GM21723 (cell line): ENCODE results near the gene GNAQ.
"Not testable (repeated sequence)": the region's sequence is repeated elsewhere in the genome, so short reads cannot be mapped to it uniquely, and the experiment has no call there.

ENCODE experiments used
- ATAC-seq: cut with Tn5 transposase; IDR thresholded peaks from one replicate; pipeline ENCODE4 v1.9.1; 2021; ENCODE audit warnings: mild to moderate bottlenecking, moderate library complexity; ENCODE audit not compliant: unreplicated experiment

The GNAQ gene

DNA sequence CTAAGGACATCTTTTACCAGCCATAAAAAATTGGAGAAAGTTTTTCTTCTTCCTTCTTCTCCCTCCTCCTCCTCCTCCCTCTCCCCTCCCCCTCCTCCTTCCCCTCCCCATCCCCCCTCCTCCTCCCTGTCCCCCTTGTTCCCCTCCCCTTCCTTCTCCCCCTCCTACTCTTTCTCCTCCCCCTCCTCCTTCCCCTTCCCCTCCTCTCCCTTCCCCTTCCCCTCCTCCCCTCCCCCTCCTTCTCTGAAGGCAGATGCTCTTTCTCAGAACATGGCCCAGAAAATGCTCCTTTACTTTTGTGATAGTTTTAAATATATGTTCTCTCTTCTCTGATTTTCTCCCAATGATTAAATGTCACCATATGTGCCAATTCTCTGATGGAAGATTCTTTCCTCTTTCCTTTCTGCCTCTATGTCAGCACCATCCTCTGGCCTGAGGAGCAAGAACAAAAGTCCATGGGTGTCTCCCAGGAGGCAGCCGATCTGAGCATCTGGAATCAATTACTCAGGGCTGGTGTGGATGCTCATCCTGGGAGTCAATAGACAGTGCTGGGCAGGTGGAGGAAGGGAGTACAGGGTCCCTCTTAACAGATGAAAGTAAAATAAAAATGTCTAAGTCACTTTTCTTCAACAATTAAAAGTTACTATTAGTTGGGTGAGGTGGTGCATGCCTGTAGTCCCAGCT lies 320.5 kb downstream of the GNAQ start:
- ATAC-seq: no peak

DNA sequence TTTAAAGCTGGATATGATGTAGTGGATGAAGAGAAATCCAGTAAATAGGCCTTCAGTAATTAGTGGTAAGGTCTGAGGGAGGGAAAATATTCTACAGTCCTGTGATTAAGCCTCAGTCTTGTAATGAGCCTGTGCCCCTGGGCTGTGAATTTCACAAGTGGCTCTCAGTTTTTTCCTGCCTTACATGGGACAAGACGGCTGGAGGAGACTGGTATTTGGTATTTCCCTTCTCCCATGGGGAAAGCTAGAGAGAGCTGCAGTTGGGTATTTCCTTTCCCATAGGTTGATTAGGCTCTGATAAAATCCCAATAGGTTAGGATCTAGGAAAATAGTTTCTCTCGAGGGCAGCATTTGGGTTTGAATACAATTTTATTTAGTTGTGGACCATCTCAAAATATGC lies 321.3 kb downstream of the GNAQ start:
- no peak for ATAC-seq

DNA sequence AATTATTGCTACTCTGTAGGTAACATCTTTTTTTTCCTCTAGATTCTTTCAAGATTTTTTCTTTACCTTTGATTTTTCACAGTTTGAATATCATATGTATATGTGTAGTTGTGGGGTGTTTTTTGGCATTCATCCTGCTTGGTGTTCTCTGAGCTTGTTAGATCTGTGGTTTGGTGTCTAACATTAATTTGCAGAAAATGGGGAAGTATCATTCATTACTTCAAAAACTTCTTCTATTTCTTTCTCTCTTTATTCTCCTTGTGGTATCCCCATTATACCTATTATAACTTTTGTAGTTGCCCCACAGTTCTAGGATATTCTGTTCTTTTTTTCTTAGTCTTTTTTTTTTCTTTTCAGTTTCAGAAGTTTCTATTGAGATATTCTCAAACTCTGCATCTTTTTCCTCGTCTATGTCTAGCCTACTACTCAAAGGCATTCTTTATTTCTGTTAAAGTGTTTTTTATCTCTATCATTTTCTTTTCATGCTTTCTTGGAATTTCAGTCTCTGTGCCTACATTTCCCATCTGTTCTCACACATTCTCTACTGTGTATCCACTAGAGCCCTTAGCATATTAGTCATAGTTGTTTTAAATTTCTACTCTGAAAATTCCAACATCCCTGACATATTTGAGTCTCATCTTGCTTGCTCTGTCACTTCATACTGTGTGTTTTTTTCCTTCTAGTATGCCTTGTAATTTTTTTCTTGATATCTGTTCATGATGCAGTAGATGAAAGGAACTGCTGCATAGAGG lies 323.4 kb downstream of the GNAQ start:
- ATAC-seq: no peak

DNA sequence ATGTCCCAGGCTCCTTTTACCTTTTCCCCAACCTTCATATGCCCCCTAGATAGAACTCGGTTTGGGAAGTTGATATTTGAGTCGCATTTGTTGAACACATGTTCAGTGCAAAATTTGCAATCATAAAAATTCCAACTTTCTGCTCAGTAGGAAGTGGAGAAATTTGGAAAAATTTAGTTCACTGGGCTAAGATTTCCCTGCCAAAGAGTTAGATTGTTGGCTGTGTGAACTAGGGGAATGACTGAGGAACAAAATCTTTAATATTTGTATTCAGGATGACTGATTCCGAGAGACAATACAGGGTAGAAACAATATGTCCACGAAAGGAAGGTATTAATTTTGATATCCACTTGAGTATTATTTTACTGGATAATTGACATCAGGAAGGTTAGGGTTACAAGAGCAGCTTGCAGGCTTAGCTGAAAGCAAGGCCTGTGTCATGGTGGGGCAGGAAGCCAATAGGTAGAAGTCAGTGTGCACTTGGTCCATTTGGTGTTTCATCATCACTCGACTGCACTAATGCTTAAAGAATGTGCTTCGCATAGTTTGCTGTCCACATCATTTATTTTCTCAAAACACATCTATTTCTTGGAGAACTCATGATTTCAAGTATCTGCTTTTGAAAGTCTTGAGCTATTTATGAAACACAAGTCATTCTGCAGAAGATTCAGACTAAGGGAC lies 324.1 kb downstream of the GNAQ start:
- ATAC-seq: no peak

DNA sequence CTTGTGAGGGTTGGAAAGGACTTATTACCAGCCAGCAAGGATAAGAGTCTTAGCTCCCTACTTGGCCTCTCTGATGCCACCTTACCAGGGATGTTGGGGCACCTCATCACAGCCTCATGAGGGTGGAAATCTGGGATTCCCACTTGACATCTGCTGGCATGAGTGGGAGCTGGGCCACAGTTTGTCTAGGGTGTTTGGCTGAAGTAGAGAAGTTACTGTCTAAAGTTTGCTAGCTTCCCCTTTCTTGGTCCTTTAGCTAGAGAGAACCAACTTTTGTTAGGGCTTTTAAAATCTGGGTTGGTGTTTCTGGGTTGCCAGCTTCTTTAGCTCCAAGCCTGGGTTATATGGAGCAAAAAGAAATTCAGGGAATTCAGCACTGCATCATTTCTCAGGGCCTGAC lies 326.0 kb downstream of the GNAQ start:
- no peak for ATAC-seq

DNA sequence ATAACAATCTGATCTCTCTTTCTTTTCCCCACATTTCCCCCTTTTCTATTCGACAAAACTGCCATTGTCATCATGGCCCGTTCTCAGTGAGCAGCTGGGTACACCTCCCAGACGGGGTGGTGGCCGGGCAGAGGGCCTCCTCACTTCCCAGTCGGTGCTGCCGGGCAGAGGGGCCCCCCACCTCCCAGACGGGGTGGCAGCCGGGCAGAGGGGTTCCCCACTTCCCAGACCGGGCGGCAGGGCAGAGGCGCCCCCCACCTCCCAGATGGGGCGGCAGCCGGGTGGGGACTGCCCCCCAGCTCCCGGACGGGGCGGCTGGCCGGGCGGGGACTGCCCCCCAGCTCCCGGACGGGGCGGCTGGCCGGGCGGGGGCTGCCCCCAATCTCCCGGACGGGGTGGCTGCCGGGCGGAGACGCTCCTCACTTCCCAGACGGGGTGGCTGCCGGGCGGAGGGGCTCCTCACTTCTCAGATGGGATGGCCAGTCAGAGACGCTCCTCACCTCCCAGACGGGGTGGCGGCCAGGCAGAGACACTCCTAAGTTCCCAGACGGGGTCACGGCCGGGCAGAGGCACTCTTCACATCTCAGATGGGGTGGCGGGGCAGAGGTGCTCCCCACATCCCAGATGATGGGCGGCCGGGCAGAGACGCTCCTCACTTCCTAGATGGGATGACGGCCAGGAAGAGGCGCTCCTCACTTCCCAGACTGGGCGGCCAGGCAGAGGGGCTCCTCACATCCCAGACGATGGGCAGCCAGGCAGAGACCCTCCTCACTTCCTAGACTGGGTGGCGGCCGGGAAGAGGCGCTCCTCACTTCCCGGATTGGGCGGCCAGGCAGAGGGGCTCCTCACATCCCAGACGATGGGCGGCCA lies 328.9 kb downstream of the GNAQ start:
- not testable (repeated sequence) for ATAC-seq

DNA sequence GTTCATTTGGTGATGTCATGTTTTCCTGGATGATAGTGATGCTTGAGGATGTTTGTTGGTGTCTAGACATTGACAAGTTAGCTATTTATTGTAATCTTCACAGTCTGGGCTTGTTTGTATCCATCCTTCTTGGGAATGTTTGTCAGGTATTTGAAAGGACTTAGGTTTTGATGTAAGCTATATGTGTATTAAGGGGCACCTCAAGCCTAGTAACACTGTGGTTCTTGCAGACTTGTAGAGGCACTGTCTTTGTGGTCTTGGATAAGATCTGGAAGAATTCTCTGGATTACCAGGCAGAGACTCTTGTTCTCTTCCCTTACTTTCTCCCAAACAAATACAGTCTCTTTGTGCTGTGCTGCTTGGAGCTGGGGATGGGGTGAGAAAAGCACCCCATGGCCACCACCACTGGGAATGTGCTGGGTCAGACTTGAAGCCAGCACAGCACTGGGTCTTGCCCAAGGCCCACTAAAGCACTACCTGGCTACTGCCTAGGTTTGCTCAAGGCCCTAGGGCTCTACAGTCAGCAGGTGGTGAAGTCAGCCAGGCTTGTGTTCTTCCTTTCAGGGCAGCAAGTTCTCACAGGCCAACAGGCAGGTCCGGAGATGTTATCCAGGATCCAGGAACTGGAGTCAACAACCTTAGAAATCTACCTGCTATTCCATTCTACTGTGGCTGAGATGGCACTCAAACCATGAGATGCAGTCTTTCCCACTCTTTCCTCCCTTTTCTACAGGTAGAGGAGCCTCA lies 334.2 kb downstream of the GNAQ start:
- no peak for ATAC-seq

DNA sequence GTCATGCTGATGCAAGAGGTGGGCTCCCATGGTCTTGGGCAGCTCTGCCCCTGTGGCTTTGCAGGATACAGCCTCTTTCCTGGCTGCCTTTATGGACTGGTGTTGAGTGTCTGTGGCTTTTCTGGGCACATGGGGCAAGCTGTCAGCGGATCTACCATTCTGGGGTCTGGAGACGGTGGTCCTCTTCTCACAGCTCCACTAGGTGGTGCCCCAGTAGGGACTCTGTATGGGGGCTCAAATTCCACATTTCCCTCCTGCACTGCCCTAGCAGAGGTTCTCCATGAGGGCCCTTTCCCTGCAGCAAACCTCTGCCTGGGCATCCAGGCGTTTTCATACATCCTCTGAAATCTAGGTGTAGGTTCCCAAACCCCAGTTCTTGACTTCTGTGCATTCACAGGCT lies 340.9 kb downstream of the GNAQ start:
- ATAC-seq: not testable (repeated sequence)

DNA sequence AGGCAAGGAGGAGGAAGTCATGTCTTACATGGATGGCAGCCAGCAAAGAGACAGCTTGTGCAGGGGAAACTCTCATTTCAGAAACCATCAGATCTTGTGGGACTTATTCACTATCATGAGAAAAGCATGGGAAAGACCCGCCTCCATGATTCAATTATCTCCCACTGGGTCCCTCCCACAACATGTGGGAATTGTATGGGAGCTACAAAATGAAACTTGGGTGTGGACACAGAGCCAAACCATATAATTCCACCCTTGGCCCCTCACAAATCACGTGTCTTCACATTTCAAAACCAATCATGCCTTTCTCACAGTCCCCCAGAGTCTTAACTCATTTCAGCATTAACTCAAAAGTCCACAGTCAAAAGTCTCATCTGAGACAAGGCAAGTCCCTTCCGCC lies 341.5 kb downstream of the GNAQ start:
- ATAC-seq: not testable (repeated sequence)

DNA sequence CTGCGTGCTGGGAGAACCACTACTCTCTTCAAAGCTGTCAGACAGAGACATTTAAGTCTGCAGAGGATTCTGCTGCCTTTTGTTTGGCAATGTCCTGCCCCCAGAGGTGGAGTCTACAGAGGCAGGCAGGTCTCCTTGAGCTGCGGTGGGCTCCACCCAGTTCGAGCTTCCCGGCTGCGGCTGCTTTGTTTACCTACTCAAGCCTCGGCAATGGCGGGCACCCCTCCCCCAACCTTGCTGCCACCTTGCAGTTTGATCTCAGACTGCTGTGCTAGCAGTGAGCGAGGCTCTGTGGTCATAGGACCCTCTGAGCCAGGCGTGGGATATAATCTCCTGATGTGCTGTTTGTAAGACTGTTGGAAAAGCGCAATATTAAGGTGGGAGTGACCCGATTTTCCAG lies 343.9 kb downstream of the GNAQ start:
- ATAC-seq: not testable (repeated sequence)

DNA sequence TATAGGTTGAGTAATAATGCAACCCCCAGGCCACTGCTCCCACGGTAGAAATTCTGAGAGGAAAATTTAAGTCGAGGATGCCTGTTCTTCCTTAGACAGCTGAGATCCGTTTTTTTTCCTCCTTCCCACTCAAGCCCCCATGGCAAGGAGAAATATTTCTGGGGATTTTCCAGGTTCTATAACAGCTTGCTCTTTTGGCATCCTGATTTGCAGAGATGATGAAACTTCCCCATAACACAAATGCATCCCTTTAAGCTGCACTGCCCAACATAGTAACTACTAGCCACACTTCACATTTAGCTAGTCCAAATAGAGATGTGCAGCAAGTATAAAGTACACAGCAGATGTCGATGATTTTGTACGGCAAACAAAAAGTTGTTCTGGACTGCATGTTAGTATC lies 351.0 kb downstream of the GNAQ start:
- ATAC-seq: no peak

DNA sequence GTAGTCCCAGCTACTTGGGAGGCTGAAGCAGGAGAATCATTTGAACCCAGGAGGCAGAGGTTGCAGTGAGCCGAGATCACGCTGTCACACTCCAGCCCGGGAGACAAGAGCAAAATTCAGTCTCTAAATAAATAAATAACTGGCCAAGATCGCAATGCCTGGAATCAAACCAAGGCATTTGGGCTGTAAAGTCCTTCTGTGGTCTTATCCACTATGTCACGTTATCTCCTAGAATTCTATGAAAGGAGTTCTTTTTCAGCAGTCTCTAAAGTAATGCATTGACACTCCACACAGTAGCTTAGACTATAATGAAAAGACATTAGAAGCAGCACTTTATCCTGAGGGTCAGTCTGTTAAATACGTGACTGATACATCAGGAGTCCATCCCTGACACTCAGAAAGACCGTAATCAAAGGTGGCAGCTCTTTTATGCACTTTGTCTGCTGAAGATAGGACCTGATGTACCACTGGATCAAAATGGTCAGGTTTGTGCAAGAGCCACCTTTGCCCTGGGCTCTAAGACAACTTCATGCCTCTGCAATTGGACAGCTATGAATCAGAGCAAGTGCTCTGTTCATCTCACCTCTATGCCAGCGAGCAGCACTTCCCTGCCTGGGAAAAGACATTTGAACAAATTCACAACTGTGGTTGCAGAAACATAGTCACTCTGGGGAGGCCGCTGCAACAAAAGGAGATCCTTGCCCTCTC lies 351.8 kb downstream of the GNAQ start:
- ATAC-seq: no peak

DNA sequence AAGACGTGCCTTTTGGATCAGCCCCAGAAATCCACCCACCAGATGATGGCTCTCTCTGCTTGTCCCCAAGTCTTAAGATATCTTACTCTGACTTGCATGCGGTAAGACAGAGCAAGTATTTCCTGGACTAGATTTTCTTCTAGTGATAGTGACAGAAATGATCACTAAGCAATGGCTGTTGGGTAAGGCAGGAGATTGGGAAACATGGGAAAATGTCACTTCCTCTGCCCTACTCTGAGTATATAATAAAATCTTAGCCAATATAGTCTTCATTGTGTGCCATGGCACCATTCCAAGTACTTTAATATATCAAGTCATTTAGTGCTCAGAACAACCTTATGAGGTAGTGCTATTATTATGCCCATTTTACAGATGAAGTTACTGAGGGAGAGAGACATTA lies 352.5 kb downstream of the GNAQ start:
- ATAC-seq: no peak

DNA sequence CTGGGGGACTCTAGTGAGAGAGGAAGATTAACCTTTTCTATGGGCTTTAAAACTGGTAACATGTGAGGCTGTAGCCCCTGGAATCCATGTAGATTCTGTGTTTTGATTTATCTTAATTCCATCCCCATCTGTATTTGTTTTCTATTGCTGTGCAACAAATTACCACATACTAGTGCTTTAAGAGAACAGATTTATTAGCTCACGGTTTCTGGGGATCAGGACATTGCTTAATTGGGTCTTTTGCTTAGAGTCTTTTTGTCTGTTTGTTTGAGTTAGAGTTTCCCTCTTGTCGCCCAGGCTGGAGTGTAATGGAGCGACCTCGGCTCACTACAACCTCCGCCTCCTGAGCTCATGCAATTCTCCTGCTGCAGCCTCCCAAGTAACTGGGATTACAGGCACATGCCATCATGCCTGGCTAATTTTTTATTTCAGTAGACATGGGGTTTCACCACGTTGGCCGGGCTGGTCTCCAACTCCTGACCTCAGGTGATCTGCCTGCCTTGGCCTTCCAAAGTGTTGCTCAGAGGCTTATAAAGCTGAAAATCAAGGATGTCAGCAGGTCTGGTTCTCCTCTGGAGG lies 353.6 kb downstream of the GNAQ start:
- no peak for ATAC-seq

DNA sequence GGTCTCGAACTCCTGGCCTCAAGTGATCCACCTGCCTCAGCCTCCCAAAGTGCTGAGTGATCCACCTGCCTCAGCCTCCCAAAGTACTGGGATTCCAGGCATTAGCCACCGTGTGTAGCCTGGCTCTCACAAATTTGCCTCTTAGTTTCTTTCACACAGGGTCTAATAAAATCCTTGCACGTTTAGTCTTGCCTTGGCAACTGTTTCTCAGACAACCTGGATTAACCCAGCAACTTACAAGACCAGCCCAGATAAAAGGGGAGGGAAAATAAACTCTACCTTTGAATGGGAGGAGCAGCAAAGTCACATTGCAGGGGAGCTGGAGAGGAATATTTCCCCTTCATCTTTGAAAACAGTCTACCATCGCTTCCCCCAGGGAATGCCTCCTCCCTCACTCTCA lies 354.2 kb downstream of the GNAQ start:
- no peak for ATAC-seq

DNA sequence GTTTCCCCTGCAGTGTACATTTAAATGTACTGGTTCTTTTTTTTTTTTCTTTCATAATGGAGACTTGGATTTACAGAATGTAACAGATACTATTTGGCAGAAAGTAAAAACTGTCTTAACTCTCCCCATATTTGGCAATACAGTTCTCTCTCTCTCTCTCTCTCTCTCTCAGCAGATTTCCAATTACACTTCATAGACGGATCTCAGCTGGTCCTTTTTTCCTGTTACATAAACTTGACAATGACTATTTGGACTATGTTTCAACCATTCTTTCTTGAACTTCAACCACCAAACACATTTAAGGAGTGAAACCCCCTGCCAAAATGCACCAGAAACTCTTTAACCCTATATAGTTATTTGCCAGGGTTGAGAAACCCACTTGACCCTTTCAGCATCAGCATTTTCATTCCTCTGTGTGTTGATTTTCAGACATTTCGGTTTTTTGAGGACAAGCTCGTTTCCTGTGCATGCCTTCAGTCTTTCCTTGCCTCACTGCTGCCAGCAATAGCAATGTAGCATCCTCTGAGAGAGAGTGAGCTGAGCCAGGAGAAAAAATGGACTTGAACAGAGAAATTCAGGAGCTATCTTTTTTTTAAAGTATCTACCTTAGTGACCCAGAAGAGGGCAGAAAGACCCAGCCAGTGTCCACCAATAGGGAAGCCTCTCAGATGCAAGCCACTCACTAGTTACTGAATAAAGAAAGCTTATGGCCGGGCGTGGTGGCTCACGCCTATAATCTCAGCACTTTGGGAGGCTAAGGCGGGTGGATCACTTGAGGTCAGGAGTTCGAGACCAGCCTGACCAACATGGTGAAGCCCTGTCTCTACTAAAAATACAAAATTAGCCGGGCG lies 357.4 kb downstream of the GNAQ start:
- ATAC-seq: no peak

DNA sequence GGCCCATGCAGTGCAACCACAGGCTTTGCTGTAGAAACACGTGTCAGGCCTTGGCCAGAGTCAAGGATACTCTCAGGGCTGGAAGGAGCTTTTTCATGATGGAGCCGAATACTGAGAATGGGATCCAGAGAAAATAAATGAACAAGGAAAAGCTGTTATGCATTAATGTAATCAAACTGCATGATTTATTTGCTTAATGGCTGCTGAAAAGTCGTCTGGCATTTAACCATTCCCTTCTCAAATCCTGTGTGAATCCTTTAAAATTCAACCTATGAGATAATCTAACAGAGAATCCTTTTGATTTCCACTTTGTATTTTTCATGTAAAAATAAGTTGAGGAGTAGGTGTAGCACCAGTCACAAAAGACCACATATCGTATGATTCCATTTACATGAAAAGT lies 359.4 kb downstream of the GNAQ start:
- no peak for ATAC-seq

DNA sequence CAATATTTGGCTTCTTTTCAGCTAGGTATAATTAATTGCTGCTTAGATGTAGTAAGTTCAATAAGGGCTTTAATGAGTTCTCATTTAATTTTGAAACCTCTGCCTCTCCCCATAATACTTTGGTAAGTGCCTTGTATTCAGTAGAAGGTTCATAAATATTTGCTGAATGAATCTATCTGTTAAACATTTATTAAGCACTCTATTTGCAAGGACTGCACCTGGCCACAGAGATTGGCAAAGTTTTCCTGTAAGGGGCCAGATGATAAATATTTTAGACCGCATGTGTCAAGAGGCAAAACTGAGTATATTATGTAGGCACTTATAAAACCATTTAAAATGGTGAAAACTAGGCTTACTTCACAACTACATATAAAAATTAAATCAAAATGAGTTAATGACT lies 364.5 kb downstream of the GNAQ start:
- no peak for ATAC-seq
